NCI-H128 (cell line): ENCODE data around the gene APOBEC3F.
"Not testable (repeated sequence)": the region's sequence is repeated elsewhere in the genome, so short reads cannot be mapped to it uniquely, and the experiment has no call there.

Experiments used
- DNase-seq: peaks from one replicate; lab custom pipeline; 2025; ENCODE audit not compliant: unreplicated experiment; lab: John Stamatoyannopoulos, UW

APOBEC3F gene

DNA sequence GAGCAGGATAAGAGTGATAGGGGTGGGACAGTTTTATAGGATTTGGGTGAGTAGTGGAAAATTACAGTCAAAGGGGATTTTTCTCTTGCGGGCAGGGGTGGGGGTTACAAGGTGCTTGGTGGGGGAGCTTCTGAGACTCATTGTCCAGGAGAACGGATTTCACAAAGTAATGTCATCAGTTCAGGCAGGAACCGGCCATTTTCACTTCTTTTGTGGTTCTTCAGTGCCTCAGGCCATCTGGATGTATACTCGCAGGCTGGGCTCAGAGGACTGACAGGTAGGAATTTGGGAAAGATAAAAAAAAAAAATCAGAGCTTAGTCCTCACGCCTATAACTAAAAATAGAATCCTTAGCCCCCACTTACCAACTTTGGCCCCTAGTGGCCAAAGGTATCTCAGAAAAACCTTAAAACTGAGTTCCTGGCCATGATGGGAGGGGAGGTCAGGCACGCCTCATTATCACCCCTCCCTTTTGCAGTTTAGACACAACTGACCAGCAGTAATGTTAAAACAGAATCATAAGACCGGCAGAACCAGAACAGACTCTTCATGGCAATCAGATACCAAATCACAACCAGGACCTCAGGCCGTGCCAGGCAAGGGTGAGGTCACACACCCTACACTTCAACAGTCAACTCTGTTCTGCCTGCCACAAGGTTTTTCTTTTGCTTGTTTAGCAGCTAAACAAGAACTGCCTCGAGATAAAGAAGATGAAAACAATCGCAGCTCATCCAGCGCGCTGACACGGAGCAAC is 27.5 kb downstream of the APOBEC3F start:
- DNase-seq, result no peak

GRCh38 chr22:39070186-39070585 is 29.5 kb downstream of the APOBEC3F start:
- no peak for DNase-seq

DNA sequence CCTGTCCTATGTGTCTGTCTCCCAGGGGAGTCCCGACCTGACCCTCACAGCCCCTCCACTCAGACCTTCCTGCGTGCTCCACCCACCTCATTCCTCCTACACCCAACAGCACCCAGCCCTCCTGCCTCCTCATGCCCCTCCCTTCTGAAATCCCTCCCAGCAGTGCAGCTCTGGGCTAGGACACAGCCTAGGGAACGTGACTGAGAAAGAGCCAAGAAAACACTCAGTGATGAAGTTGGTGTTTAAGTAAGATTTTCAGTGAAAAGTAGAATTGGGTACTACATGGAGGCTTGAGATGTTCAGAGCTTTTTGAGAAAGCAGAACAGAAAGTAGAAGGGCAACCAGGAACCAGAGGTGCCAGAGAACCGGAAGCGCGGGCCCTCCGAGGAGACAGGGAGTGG is 31.9 kb downstream of the APOBEC3F start:
- not testable (repeated sequence) for DNase-seq

GRCh38 chr22:39073981-39074380 is 33.3 kb downstream of the APOBEC3F start:
- DNase-seq, result no peak

GRCh38 chr22:39076155-39077025 is 35.7 kb downstream of the APOBEC3F start:
- DNase-seq, result not testable (repeated sequence)

DNA sequence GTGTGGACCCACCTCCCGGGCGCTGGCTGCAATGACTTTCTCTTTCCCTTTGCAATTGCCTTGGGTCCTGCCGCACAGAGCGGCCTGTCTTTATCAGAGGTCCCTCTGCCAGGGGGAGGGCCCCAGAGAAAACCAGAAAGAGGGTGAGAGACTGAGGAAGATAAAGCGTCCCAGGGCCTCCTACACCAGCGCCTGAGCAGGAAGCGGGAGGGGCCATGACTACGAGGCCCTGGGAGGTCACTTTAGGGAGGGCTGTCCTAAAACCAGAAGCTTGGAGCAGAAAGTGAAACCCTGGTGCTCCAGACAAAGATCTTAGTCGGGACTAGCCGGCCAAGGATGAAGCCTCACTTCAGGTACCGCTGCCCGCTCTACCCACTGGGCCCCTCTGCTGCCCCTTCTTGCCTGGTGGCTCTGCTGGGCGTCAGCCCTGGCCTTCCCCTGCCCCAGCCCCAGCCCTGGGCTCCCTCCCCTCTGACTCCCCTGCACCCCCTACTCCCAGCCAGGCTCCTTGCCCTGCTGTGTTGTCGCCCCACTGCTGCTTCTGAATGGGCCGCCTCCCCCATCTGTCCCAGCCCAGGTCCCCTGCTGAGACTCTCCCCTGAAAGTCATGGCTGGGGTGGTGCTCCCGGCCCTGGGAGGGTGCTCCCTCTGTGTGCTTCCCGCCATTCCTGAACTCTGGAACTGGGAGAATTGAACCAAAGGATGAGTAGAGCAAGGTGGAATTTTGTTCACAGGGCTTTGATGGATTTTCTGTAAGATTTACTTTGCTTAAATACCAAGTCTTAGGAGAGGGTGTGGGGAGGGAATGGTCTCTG is 36.6 kb downstream of the APOBEC3F start, which contains the start of gene APOBEC3G:
Gene APOBEC3G, plus strand, starts transcription at position 250 of the 815 bp plus-strand sequence. Its CDS starts 87 bp downstream, at position 337.
- not testable (repeated sequence) for DNase-seq

GRCh38 chr22:39077912-39078311 is 37.2 kb downstream of the APOBEC3F start:
- not testable (repeated sequence) for DNase-seq

DNA sequence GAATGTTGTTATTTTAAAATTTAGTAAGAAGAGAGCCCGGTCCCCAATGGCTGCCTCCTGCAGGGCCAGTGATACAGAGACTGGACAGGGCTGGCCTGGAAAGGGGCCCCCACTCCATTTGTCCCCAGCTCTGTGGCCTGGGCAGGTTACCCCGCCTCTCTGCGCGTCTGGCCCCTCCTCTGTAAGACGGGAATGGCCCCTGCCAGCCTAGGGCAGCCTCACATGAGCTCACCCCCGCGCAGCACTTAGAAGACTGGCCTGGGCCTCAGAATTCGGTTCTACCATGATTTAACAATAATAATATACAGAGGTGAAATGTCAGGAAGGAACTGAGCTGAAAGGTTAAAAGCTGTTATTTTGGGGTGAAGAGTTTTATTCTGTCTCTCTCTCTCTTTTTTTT is 37.7 kb downstream of the APOBEC3F start:
- DNase-seq, result no peak

- DNase-seq, result not testable (repeated sequence)
Measured at GRCh38 chr22:39079054-39079637, 38.5 kb downstream of the APOBEC3F start.

DNA sequence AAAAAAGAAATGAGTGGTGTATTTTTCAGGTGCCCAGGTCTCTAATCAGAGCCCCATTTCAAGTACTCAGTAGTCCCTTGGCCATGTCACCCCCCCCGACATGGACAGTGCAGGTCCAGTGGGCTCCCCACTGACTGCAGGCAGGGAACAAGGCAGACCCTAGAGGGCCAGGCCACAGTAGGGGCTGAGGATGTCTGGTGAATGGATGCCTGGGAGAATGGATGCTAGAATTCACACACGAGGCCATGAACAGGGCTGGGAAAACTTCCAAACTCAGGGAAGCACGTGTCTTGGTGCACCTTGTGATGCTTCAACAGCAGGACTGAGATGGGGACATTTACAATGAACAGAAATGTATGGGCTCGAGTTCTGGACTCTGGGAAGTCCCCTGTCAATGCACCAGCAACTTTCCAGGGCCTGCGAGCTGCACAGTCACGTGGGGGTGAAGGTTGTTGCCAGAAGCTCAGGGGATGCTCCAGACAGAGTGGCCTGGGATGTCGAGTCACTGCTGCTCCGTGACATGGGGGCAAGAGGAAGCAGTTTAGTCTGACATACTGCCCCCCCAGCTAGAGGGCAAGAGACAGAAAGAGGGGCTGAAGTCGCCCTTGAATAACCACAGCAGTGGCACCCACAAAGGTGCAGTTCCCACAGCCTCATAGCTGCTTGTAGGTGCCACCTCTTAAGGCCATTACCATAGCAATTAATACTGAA is 39.5 kb downstream of the APOBEC3F start:
- no peak for DNase-seq

DNA sequence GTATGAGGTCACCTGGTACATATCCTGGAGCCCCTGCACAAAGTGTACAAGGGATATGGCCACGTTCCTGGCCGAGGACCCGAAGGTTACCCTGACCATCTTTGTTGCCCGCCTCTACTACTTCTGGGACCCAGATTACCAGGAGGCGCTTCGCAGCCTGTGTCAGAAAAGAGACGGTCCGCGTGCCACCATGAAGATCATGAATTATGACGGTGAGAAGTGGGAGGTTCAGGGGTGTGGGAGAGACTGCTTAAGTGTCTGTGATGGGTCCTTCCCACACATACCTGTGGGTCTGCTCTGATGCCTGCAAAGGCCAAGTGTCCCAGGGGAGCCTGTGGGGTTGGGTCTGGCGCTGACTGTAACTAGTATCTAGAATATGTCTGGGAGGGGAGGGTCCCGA is 40.4 kb downstream of the APOBEC3F start:
- DNase-seq, result no peak

- DNase-seq, result no peak
Measured at GRCh38 chr22:39081598-39081997, 40.9 kb downstream of the APOBEC3F start.

GRCh38 chr22:39083212-39084165 is 42.8 kb downstream of the APOBEC3F start:
- no peak for DNase-seq

DNA sequence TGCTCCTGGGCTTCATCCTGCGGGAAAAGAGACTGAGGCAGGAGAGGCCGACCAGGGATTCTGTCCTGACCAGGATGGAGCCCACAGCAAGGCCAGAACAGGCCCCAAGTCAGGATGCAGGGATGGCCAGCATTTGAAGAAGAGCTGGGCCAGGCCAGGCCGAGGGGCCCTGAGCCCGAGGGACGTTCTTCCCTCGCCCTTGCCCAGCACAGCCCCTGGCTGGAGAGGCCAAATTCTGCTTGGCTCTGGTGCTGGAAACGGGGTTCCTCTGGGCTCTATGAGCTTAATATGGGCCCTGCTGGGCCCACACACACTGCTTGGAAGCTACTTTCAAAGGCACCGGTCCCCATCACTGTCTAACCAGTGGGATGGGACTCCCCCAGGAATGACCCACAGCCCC is 44.0 kb downstream of the APOBEC3F start:
- no peak for DNase-seq

GRCh38 chr22:39087098-39087497 is 46.4 kb downstream of the APOBEC3F start:
- no peak for DNase-seq

DNA sequence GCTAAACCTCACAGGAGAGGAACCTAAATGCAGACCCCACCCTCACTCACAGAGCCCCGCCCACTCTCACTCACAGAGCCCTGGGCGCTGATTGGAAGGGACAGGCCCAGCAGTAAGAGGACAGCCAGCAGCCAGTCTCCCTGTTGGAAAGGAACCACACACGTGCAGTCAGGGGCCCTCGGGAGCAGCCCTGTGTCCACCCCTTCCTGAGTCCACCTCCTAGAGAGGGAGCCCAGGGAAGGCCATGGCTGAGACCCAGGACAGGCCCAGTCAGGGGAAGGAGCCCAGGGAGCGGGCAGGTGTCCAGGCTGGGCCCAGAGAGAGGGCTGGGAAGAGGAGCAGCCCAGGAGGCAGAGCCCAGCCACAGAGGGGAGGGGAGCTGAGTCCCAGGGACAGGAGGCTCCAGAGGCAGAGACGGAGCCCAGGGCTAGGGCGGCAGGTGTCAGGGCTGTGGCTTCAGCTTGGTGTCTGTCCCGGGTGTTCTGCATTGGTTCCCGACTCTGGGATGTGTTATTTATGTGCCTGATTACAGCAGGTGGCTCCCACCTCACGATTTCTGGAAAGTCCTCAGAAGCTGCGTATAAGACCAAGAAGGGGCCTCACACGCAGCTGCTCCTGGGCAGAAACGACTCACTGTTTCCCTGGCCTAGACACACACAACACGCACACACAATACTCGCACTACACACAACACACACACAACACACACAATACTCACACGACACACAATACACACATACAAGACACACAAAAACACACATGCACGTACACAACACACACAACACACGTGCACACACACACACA is 47.4 kb downstream of the APOBEC3F start:
- no peak for DNase-seq

GRCh38 chr22:39088685-39089032 is 48.0 kb downstream of the APOBEC3F start:
- DNase-seq, result no peak

DNA sequence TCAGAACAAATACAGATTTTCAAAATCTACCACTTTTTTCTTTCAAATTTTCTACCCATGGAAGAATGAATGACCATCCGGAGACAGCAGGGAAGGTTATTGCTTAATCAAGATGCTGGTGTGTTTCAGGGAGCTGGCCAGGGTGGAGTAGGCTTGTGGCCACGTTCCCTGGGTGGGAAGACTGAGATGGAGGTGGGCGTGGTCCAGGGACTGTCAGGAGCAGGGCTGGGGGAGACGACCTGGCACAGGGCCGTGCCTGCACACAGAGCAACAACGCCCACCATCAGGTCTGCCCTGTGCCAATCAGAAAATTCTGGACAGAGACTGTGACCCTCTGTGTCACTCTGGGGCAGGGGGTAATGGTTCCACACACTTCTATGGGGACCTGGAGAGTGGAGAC is 49.3 kb downstream of the APOBEC3F start:
- no peak for DNase-seq
